Activated CD4-positive, alpha-beta T cell treated with anti-CD3 and anti-CD28 coated beads, Interleukin-2, amount 50 U/mL, for 48 hours (primary cell): Measurements from ENCODE around the gene TYK2.

Experiments used
- DNase-seq, 2 experiments: peaks; one replicate each; pipeline ENCODE4 v3.0.0-alpha.2; 2020

TYK2 gene

DNA sequence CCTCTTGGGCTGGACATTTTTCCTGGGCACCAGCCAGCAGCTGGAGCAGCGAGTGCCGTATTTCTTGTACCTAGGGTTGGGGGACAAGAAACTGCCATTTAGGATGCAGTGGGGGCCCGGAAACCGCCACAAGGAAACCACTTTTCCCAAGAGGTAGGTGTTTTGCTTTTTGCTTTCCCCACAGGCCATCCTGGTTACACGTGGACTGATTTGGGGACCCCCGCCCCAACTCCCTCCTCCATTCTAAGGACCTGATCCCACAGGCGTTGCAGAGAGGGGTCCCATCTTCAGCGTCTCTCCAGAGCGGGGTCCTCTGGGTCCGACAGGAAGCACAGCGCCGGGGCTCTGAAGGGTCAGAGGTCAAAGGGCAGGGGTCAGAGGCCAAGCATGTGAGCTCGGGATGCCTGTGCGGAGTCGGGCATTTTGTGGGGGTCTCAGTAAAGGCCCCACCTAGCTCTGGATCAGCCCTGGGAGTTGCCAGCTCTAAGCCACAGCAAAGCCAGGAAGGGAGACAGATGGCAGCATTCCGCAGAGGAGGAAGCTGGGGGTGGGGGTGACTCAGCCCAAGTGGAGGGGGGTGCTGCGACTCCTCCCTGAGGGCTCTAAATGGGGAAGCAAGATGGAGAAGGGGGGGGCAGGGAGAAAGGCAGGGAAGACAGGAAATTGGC is 75.1 kb downstream of the TYK2 start:
- DNase-seq = no peak
